Caco-2 (cell line): ENCODE measurements around the gene FAT1. TPM values are rescaled to one million over a fixed set of nuclear protein-coding genes. Genes with fewer than 3 reads are reported as not detected.

Experiments
- BruUV-seq: library from RNA; stranded (reverse); fragments of 400-500 nt; replicated peaks from 2 replicates; lab custom pipeline; 2021; lab: Mats Ljungman, UMichigan
- CTCF ChIA-PET: fragments of 300-600 bp; sonication (Branson Sonifier 250); formaldehyde crosslinking; loops from one replicate; lab custom pipeline; 2022; ENCODE audit warnings: antibody characterized with exemption; lab: Charles Lee
- POLR2A ChIA-PET: fragments of 300-600 bp; sonication (Branson Sonifier 250); formaldehyde crosslinking; loops from one replicate; lab custom pipeline; 2022; ENCODE audit warnings: antibody characterized with exemption; lab: Charles Lee
- DNase-seq, 2 experiments: peaks; one replicate each; pipeline versions ENCODE4 v3.0.0 to v3.0.0-alpha.2; 2020 to 2022
- H3K27me3 ChIP-seq: replicated peaks from 2 replicates; pipeline ENCODE4 v1.6.0; 2011; ENCODE audit warnings: low read length; ENCODE audit not compliant: control insufficient read depth, insufficient read depth
- H3K36me3 ChIP-seq: 2 replicates; pipeline ENCODE4 v1.5.1; 2011; ENCODE audit warnings: low read length; ENCODE audit not compliant: control insufficient read depth, insufficient read depth
- H3K4me1 ChIP-seq: fragments of 250-450 bp; sonication (Bioruptor Pico); 2 replicates; pipeline ENCODE4 v1.5.1; 2020; ENCODE audit warnings: mild to moderate bottlenecking
- H3K4me3 ChIP-seq: 2 replicates; pipeline ENCODE4 v1.5.1; 2011; ENCODE audit warnings: low read depth, mild to moderate bottlenecking, control low read depth, low read length
- H3K9me3 ChIP-seq: fragments of 250-450 bp; sonication (Bioruptor Pico); 2 replicates; pipeline ENCODE4 v1.5.1; 2020; ENCODE audit warnings: mild to moderate bottlenecking, moderate library complexity
- H3K27ac Mint-ChIP-seq: one replicate; pipeline ENCODE4 v1.8.0; 2022; ENCODE audit warnings: mixed read lengths; ENCODE audit not compliant: unreplicated experiment
- H3K27me3 Mint-ChIP-seq: one replicate; pipeline ENCODE4 v1.8.0; 2022; ENCODE audit warnings: mixed read lengths; ENCODE audit not compliant: insufficient read depth, unreplicated experiment
- H3K36me3 Mint-ChIP-seq: one replicate; pipeline ENCODE4 v1.8.0; 2022; ENCODE audit warnings: mild to moderate bottlenecking, mixed read lengths; ENCODE audit not compliant: insufficient read depth, unreplicated experiment
- H3K4me1 Mint-ChIP-seq: one replicate; pipeline ENCODE4 v1.8.0; 2022; ENCODE audit warnings: low read depth, mixed read lengths; ENCODE audit not compliant: unreplicated experiment
- H3K4me3 Mint-ChIP-seq: one replicate; pipeline ENCODE4 v1.8.0; 2022; ENCODE audit warnings: mild to moderate bottlenecking, moderate library complexity, mixed read lengths; ENCODE audit not compliant: unreplicated experiment
- H3K9me3 Mint-ChIP-seq: one replicate; pipeline ENCODE4 v1.8.0; 2022; ENCODE audit warnings: mixed read lengths; ENCODE audit not compliant: unreplicated experiment
- CTCF ChIP-seq, 2 experiments: fragments of 200-600 bp in 1 of 2; IDR thresholded peaks; 1 replicate in 1 of 2; 2 replicates in 1 of 2; pipeline versions ENCODE4 v1.5.1 to v1.8.0; 2011 to 2022; ENCODE audit warnings: antibody characterized with exemption in 1 of 2, control low read depth in 1 of 2, inconsistent platforms in 1 of 2, low read depth in 1 of 2, low read length in 1 of 2, mild to moderate bottlenecking in 1 of 2, moderate library complexity in 1 of 2; ENCODE audit not compliant: insufficient read depth in 1 of 2, severe bottlenecking in 1 of 2, unreplicated experiment in 1 of 2
- intact Hi-C: fragments of 100-400 bp; cut with micrococcal nuclease; formaldehyde crosslinking; loops from one replicate; pipeline ENCODE4 v1.10.0; 2022; ENCODE audit not compliant: unreplicated experiment
- total RNA-seq: library from RNA; stranded (reverse); gene quantifications from 2 replicates; pipeline ENCODE4 v1.2.3, GENCODE V29; 2022

FAT1 gene
- total RNA-seq, 1 experiment from 2014 or later: 135 TPM

- Mint-ChIP-seq H3K4me3 (peak overlapping the region; percentile 57), H3K27me3 (no peaks in the 10 kb centered on the region), H3K4me1 (peaks cover 53% of the 10 kb centered on the region), H3K27ac (peak overlapping the region; percentile 87), H3K36me3 (peaks cover 38% of the 10 kb centered on the region), H3K9me3 (no peaks in the 10 kb centered on the region)
- ChIA-PET CTCF (no interaction called here), POLR2A (no interaction called here)
- no peak for TF ChIP-seq CTCF (IDR thresholded peaks at IDR 0.05; ENCODE audit: insufficient read depth in 1 of 2, low read depth in 1 of 2, low read length in 1 of 2, severe bottlenecking in 1 of 2, unreplicated experiment in 1 of 2)
- peak overlapping the region; percentile 3 for H3K4me3 ChIP-seq
- H3K9me3 ChIP-seq: no peaks in the 10 kb centered on the region
- no TSS peak for BruUV-seq
- no peaks in the 10 kb centered on the region for H3K36me3 ChIP-seq
- DNase-seq: no peak
- intact Hi-C loops: no loop called here
- no peaks in the 10 kb centered on the region for H3K27me3 ChIP-seq
- H3K4me1 ChIP-seq: peaks cover 80% of the 10 kb centered on the region
Observed at GRCh38 chr4:186684220-186684619, 39.4 kb downstream of the FAT1 start.

- Mint-ChIP-seq H3K27me3 (no peaks in the 10 kb centered on the region), H3K4me3 (no peak overlapping the region), H3K36me3 (peaks cover 28% of the 10 kb centered on the region), H3K9me3 (no peaks in the 10 kb centered on the region), H3K27ac (peak overlapping the region; percentile 61), H3K4me1 (peaks cover 34% of the 10 kb centered on the region)
- BruUV-seq: no TSS peak
- Histone ChIP-seq H3K4me1 (peaks cover 71% of the 10 kb centered on the region), H3K9me3 (no peaks in the 10 kb centered on the region), H3K4me3 (no peak overlapping the region), H3K36me3 (no peaks in the 10 kb centered on the region), H3K27me3 (no peaks in the 10 kb centered on the region)
- DNase-seq: no peak
- no peak for TF ChIP-seq CTCF (IDR thresholded peaks at IDR 0.05; ENCODE audit: insufficient read depth in 1 of 2, low read depth in 1 of 2, low read length in 1 of 2, severe bottlenecking in 1 of 2, unreplicated experiment in 1 of 2)
- POLR2A ChIA-PET: no interaction called here
- intact Hi-C loops: no loop called here
- CTCF ChIA-PET: no interaction called here
Observed at GRCh38 chr4:186680641-186681040, 43.0 kb downstream of the FAT1 start.

- no peak for TF ChIP-seq CTCF (IDR thresholded peaks at IDR 0.05; ENCODE audit: insufficient read depth in 1 of 2, low read depth in 1 of 2, low read length in 1 of 2, severe bottlenecking in 1 of 2, unreplicated experiment in 1 of 2)
- H3K36me3 ChIP-seq: no peaks in the 10 kb centered on the region
- no peaks in the 10 kb centered on the region for H3K27me3 Mint-ChIP-seq
- BruUV-seq: no TSS peak
- no peaks in the 10 kb centered on the region for H3K9me3 Mint-ChIP-seq
- H3K4me3 ChIP-seq: no peak overlapping the region
- no peaks in the 10 kb centered on the region for H3K27me3 ChIP-seq
- H3K4me1 Mint-ChIP-seq: peaks cover 18% of the 10 kb centered on the region
- peak in 1 of 2 experiments; percentile 36 for DNase-seq
- peaks cover 13% of the 10 kb centered on the region for H3K36me3 Mint-ChIP-seq
- H3K4me1 ChIP-seq: peaks cover 47% of the 10 kb centered on the region
- peak overlapping the region; percentile 52 for H3K4me3 Mint-ChIP-seq
- POLR2A ChIA-PET: no interaction called here
- intact Hi-C loops: loop anchor here (1.0 kb wide), 1 partner anchor 9 kb away; no protein-coding TSS in a partner anchor
- CTCF ChIA-PET: interaction anchor here (1.2 kb wide), 1 partner anchor 9 kb away, joined by 3 read pairs; no protein-coding TSS in a partner anchor
- peak overlapping the region; percentile 80 for H3K27ac Mint-ChIP-seq
- H3K9me3 ChIP-seq: no peaks in the 10 kb centered on the region
Observed at GRCh38 chr4:186676531-186677161, 47.0 kb downstream of the FAT1 start.
